HG03175 (cell line): ENCODE results near the gene TST.
A peak's percentile ranks its signal among the peaks of the same experiment; 100 is the strongest.

Experiments used
- ATAC-seq: cut with Tn5 transposase; IDR thresholded peaks from one replicate; pipeline ENCODE4 v1.9.1; 2021; ENCODE audit warnings: mild to moderate bottlenecking, moderate library complexity; ENCODE audit not compliant: unreplicated experiment

The TST gene

DNA sequence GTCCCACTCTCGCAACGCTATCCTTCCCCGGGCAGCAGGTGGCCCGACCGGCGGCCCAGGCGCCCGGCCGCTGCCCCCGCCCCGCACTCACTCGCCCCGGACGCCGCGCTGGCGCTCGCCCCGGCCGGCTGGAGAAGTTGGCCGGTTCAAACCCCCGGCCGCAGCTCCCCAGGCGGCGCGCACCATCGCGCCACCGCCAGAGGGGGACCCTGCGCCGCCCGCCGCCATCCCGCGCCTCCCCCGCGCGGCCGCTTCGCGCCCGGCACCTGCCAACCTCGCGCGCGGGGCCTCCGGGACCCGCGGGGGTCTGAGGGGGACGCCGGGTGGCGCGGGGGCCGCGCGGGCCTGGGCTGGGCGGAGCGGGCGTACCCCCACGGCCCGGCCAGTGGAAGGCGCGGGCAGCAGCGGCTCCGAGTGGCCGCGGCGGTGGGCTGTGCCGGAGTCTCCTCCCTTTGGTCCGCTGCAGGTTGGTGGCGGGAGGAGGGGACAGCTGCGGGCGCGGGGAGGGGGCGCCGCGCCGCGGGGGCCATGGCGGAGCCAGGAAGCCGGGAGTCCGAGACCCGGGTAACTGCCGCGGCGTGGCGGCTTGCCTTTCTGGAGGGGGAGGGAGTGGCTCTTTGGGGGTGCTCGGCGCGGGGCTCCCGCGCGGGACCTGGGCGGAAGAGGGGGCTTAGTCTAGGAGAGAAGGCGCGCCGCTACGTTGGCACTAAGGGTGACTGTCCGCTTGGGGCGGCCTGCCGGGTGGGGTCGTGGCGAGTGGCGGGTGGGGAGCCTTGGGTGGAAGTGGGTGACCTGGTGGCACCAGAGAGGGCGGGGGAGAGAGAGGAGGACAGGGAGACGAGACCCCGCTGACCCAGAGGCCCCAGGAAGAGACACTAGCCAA is at the start of gene TST, which contains the start of gene MPST:
Gene TST (minus strand): TSS at position 139 of the 883 bp plus-strand sequence. CDS start 715 bp downstream, outside the sequence.
Gene MPST (plus strand): TSS at position 434 of the 883 bp plus-strand sequence. CDS start 95 bp downstream, at position 529.
- ATAC-seq, result peak; percentile 66

DNA sequence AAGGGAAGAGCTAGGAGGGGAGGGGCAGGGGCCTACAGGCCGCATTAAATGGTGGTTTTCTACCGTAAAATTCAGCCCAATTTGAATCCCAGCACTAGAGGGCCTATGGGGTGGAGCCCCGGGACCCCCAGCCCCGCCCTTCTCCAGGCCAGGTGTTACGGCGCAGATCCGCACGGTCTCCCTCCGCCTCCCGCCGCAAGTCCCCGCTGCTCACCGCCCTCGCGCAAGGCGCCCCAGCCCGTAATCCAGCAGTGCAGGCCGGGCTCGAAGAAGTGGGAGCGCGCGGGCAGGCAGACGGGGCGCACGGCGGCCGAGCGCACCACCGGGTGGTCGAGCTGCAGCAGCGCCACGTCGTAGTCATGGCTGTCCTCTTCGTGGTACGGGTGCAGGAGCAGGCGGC is 49.6 kb upstream of the TST start:
- ATAC-seq, result no peak

DNA sequence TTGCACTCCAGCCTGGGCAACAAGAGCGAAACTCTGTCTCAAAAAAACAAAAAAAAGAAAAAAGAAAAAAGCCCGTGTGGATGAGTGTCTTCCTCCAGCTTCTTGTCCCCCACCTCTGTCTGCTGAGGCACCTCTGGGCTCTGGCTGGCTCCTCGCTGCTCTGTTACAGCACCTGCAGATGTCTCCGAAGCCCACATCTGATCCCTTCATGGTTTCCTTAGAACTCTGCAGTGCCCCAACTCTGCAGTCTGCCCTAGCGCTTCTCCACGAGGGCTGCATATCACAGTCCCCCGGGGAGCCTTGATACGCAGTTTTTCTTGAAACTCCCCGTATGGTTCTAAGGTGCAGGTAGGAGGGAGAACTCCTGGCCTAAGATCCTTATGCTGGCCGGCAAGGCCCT is 48.2 kb upstream of the TST start:
- ATAC-seq, result no peak

DNA sequence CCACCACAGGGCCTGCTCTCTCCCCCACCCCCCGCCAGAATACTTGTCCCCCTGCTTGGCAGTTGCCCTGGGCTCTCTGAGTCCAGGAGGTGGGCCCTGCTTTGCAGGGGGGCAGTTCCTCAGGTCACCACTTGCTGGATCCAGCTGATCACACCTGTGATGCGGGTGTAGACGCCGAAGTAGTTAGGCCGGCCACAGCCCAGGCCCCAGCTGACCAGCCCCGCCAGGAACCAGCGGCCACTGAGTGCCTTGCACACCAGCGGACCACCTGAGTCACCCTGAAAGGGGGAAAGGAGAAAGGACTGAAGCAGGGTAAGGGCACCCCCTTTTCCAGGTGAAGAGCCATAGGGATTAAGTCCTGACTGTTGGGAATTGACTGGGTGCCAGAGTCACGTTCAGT is 46.7 kb upstream of the TST start:
- no peak for ATAC-seq

DNA sequence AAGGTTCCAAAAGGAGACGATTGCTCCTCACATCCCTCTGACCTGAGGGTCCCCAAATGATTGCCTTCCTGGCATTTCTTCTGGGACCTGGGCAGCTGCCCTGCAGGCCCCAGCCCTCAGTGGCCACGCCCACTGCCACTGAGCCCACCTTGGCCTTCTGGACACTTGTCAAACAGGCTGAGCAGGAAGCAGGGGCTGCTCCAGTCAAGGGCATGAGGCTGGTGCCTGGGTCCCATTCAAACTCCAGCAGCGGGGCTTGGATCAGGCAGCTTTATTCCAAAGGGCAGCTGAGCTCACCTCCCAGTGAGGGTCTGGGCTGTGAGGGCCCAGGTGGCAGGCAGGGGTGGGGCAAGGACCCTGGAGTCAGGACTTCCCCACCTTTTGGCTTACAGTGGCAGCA is 45.9 kb upstream of the TST start:
- no peak for ATAC-seq

DNA sequence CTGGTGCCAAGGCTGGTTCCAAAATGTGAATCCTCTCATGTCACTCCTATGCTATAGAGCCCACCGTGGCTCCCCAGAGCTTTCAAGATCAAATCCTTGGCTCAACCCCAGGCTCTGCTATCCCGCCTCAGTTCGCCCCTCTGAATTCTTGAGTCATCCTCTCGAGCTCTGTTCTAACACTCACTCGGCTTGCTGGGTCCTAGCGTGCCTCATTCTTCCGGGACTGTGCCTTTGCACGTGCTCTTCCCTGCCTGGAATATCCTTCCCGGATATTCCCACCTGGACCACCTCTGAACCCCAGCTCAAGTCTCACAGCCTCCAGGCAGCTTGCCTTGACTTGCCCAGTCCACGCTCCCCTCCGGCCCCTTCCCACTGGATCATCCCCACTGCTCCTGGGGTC is 45.3 kb upstream of the TST start:
- ATAC-seq, result no peak

DNA sequence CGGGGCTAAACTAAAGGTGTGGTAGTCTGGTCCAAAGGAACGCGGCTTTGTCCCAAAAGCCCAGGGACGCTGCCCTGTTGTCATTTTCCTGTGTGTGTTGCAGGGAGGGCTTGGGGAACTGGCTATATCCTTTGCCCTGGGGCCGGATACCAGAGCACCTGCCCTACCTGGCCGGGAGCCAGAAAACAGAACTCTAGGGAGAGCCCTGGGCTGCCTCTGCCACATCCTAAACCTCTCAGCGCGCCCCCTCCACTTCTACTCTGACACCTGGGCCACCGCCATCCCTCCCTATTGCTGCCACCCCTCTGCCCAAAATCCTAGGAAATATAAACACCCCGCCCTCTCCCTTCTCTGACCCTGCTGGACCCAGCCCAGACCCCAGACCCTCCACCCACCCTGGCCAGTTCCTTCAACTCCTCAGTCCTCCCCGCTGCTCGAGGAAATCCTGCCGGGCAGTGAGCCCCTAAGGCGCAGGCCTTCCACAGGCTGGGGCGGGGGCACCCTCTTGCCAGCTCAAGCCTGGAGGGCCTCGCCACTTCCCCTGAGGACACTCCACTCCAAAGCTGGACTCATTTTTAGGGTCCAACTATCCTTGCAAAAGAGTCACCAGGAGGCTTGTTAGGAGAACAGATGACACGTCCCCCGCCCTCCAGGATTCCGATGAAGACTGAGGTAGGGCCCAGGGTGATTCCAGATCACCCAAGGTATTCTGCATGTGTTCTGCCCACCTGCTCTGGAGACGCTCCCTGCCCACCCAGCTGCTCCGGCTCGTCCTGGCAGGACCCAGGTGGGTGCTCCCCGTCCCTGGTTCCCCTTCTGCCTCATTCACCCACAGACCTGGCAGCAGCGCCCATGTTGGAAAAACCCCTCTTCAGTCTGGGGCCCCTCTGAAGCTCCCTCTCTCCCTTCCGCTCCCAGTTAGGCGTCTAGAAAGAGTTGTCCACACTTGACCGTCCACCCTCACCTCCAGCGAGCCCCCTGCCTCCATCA is 44.5 kb upstream of the TST start:
- no peak for ATAC-seq

DNA sequence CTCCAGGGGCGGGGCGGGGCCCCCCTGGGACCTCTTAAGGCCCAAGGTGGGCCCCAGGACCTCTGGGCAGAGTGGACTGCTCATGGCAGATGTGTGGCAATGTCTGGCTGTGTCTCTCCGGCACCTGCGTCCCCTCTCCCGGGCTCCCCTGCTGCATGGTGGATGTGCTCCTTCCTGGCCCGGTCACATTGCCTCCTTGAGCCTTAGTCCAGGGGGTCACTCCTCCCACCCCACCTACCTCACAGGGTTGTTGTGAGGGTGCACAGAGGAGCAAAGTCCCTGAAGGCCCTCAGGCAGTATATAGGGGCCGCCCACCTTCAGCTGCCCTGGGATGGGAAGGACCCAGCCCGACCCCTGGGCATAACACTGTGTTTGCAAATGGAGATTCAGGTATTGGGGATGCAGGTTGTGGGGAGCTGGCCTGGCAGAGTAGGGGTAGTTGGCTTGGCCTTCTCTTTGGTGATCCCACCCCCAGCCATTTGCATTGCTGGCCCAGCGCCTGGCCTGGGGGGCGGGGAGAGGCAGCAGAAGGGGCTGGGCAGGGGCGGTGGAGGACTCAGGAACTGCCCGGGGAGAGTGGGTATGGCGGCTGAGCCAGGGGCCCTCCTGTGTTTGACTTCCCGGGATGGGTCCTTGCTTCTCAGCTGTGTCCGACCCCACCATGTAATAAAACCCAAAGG is 43.6 kb upstream of the TST start:
- no peak for ATAC-seq

DNA sequence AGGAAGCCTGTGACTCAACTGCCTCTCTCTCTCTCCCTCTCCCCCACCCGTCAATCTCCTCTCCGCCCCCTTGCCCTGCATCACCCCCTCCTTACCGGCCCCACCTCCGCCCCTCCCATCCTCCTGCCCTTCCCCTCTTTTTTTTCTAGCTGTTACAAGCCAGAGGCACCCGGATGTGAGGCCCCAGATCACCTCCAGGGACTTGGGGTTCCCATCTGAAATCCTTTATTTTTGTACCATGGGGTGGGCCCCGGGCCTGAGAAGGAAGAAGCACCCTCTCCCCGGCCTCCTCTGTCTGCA is 43.1 kb upstream of the TST start:
- no peak for ATAC-seq

DNA sequence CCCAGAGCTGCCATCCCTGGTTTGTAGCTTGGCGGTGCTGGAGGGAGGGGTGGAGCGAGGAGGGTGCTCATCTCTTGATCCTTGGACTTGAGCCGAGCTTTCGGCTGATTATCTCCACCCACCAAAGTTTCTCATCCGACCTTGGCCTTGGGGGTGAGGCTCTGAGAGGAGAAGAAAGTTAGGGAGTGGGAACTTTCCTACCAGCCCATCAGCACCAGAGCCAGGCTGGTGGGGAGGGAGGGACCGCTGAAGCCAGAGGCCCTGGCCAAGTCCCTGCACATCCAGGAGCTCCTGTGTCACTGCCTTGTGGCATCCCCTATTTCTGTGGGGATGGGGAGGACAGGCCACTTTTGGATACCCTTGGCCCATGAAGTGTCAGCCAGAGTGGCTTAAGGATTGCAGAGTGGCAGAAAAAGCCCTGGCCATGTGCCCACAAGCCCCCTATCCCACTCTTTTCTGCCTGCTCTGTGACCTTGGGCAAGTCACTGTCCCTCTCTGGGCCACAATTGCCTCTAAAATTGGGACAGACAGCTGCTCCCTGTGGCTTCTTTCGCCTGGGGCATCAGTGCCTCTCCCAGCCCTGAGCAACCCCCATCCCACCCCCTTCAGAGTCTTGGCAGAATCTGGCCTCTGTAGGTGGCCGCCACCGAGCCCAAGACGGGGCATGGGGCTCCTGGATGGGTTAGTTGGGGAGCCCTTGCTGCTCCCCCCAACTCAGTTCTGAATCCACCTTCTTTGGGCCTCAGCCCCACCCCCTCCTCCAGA is 42.5 kb upstream of the TST start:
- no peak for ATAC-seq

DNA sequence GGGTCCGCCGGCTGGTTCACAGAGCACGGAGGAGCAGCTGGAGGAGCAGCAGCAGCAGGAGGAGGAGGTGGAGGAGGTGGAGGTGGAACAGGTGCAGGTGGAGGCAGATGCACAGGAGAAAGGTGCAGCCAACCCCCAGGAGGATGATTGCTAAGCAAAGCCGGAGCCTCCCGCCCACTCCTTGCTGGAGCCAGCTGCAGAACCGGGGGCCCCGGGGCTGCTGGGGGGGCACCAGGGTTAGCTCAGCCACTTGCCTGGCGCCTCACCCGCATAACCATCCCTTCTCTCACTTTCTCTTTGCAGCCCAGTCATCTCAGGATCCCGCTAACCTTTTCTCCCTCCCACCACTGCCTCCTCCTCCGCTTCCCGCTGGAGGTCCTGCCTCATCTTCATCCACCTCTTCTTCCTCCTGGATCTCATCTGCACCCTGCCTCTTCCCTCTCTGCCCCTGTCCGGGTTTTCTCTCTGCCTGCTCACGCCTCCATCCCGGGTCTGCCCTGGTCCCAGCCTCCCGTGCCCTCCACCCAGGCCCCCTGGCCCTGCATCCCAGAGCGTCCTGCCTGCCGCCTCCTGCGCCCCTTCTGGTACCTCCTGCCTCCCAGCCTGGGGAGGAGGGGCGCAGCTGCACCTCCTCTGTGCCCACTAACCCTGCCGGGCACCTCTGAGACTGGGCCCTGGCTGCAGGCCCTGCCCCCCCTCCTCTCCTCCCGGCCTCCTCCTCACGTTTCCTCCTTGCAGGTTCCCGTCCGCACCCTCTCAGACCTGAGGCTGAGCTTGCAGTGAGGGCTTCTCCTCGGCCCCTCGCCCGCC is 41.8 kb upstream of the TST start:
- no peak for ATAC-seq

DNA sequence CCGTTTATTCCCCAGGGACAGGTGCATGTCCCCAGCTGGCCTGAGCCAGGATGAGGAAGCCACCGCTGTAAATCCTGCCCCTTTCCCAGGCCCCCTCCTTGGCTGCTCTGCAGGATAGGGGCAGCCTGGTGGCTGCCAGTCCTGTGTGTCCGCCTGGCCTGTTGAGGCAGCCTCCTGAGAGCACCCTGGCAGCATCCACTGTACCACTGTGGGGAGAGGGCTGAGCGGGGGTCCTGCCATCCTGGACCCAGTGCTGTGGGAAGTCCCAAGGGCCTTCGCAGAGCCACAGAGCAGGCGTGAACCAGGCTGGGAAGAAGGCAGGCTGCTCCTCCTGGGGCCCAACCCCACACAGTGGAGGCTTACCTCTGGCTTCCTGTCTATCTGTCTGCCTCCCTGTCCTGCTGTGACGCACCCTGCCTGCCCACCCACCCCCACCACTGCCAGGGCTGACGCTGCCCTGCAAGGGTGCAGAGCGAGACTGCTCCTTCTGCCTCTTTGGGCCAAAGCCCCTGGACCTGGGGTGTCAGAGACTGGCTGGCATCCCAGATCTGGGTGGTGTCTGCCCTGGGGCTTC is 40.7 kb upstream of the TST start:
- no peak for ATAC-seq

DNA sequence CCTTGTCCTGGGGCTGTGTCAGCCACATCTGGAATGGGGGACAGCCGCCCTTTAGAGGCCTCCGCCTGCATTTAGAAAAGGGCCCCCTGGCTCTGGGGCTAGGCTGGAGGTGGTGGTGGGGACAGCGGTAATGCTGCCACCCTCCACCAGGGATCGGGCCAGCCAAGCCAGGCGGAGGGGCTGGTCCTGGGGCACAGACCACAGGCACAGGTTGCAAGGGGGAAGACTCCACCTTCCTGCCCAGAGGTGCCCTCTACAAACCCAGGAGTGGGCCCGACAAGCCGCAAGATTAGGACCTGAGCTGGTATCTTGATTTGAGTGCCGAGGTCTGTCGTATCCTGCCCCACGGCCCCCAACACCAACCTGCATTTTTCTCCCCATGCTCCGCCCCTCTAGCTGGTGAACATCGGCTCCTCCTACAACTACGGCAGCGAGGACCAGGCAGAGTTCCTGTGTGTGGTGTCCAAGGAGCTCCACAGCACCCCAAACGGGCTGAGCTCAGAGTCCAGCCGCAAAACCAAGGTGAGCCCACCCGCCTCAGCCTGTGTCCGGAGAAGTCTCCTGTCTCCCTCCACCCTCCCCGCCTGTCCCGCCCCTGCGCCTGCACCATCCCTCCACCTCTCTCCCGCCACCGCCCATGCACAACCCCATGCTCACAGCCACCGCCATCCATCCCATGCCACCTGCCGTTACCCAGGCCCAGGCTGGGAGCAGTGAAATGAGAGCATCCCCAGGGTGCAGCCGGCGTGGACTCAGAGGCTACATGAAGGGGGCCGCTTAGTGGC is 39.9 kb upstream of the TST start:
- no peak for ATAC-seq

DNA sequence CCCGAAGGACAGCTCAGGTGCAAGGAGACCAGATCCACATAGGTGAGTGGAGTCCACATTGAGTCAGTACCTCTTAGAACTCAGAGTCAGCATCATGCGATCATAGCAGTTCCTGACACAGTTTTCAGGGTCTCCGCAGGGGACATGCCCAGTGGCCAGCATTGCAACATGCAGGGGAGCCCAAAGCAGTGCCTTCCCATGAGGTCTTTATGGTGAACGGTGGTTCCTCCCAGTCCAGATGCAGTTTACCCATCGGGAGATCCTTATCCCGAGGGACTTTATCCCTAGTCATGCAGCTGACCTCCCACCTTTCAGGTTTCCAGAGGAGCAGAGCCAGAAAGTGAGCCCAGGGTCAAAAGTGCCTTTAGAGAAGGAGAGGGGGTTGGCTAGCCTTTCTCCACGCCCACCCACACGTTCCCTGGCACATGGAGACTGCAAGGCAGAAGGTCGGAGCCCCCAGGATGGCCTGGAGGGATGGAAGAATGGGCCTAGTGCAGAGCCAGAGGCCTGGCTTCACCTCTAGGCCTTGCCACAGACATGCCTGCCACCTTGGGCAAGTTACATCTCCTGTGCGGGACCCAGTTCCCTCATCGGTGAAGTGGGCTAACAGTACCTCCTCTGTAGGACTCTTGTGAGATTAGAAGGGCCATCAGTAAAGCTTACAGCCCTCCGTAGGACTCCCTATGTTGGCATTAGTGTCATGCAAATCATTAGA is 38.7 kb upstream of the TST start:
- no peak for ATAC-seq

DNA sequence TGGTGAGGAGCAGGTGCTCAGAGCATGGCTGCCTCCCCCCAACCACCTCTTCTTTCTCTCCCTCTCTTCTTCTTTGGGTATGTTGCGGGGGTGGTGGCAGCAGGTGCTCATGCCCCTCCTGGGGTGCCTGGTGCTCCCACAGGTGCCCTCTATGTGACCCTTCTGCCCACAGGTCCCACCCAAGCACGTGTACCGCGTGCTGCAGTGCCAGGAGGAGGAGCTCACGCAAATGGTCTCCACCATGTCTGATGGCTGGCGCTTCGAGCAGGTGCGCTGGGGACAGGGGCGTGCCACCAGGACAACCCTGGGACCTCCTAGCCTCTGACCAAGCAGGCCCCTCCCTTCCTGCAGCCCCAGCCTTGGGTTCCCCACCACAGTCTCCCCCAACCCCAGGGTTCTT is 38.0 kb upstream of the TST start:
- no peak for ATAC-seq

DNA sequence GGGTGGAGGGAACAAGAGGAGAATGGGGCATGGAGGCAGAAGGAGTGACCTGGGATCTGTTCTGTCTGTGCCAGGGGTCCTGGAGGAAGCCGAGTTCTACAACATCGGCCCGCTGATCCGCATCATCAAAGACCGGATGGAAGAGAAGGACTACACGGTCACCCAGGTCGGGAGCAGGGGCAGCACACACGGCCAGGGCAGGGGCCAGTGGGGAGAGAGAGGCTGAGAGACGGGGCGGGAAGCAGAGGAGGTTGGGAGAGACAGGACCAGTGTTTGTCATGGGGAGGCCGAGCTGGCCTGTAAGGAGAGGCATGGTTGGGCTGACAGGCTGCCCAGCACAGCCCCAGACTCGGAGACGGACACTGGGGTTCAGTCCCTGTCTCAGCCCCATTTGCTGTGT is 37.0 kb upstream of the TST start:
- no peak for ATAC-seq

DNA sequence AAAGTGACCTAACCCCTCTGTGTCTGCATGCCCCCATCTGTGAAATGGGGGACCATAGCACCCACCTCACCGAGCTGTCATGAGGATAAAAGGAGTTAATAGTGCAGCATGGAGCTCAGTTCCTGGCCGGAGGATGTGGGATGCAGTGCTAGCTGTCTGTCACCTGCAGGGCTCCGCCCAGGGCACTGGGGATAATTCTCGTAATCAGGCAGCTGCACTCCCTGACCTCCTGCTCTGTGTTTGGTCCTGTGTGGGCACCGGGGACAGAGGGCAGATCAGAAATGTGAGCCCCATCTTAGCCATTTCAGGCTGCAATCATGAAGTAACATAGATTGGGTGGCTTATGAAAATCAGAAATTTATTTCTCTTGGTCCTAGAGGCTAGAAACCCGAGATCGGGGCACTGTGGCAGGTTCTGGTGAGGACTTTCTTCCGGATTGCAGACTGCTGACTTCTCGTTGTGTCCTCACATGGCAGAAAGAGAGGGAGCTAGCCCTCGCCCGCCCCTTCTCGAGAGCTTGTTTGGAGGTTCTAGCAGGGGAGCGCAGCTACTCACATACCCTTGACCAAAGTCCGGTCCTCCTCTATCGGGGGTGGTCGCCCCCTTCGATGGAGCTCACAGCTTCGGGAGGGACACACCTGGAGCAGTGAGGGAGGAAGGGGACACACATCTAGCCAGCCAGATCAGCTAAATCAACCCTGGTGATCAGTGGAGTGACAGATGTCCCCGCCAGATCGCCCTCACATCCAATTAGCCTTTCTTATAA is 35.5 kb upstream of the TST start:
- no peak for ATAC-seq
